Measurements from ENCODE around the gene MTHFR.

- TF ChIP-seq CTCF (IDR thresholded peaks at IDR 0.05; ENCODE audit: insufficient read depth, low read length), result no peak
- no peak for TF ChIP-seq REST (IDR thresholded peaks at IDR 0.05; ENCODE audit: insufficient replicate concordance, low read depth)
- TF ChIP-seq POLR2AphosphoS5 (IDR thresholded peaks at IDR 0.05; ENCODE audit: low read depth), result no peak
- no peak for TF ChIP-seq SPI1 (IDR thresholded peaks at IDR 0.05; ENCODE audit: borderline replicate concordance, low read depth)
- no peak for TF ChIP-seq GABPA (IDR thresholded peaks at IDR 0.05; ENCODE audit: low read depth)
Measured at GRCh38 chr1:11799099-11799498, 6.7 kb downstream of the MTHFR start.

Data from HL-60 (cell line).